Psoas muscle (tissue), 8 donors: ENCODE measurements around the gene CACNG7. TPM values are rescaled to one million over a fixed set of nuclear protein-coding genes. Genes with fewer than 3 reads are reported as not detected.
A peak's percentile ranks its signal among the peaks of the same experiment; 100 is the strongest.

Source experiments
- ATAC-seq, 4 donors: fragments of 200-7000 bp; cut with Tn5 transposase; one replicate each; pipeline ENCODE4 v1.9.1; 2020; ENCODE audit warnings: moderate library complexity in 3 of 4, mild to moderate bottlenecking in 2 of 4
- DNase-seq, 2 donors: peaks; one replicate each; pipeline ENCODE4 v3.0.0-alpha.2; 2020
- H3K27ac ChIP-seq: fragments of 200-600 bp; one replicate; pipeline ENCODE4 v1.8.0; 2022
- H3K27me3 ChIP-seq, 3 donors: fragments of 200-600 bp in 1 of 3; one replicate each; pipeline versions ENCODE4 v1.6.1 to v1.8.0; 2013 to 2022; ENCODE audit warnings: low read length in 2 of 3, mild to moderate bottlenecking in 2 of 3, moderate library complexity in 1 of 3; ENCODE audit not compliant: insufficient read depth in 3 of 3
- H3K36me3 ChIP-seq, 2 donors: fragments of 200-600 bp in 1 of 2; one replicate each; pipeline versions ENCODE4 v1.6.1 to v1.8.0; 2013 to 2022; ENCODE audit warnings: low read depth in 1 of 2, mild to moderate bottlenecking in 1 of 2, moderate library complexity in 1 of 2; ENCODE audit not compliant: insufficient read depth in 1 of 2
- H3K4me1 ChIP-seq: fragments of 200-600 bp; one replicate; pipeline ENCODE4 v1.8.0; 2022
- H3K4me3 ChIP-seq: fragments of 200-600 bp; one replicate; pipeline ENCODE4 v1.8.0; 2022; ENCODE audit warnings: mild to moderate bottlenecking
- H3K9me3 ChIP-seq: fragments of 200-600 bp; one replicate; pipeline ENCODE4 v1.8.0; 2022
- WGBS, 3 donors: extraction: QIAGEN DNeasy Blood & Tissue Kit; methylation state at CpG; one replicate each; pipeline versions ENCODE4 v1.1.6 to v1.1.7; 2013; 5-methylcytosine and 5-hydroxymethylcytosine counted together
- intact Hi-C, 2 donors: fragments of 100-400 bp; cut with DNase I; formaldehyde crosslinking; loops; one replicate each; pipeline versions ENCODE4 v1.11.0 to v1.14.2; 2022
- polyA plus RNA-seq, 3 donors: library from polyadenylated mRNA; stranded (reverse); fragments of 200-250 nt; gene quantifications; one replicate each; pipeline ENCODE4 v1.2.3, GENCODE V29; 2013
- total RNA-seq, 4 donors: library from RNA; stranded (reverse); fragmentation: NEBNext Ultra II Directional in 2 of 4; extraction: Animal tissue kit (Norgen Biotek cat#: 25700) in 2 of 4; gene quantifications; one replicate each; pipeline versions ENCODE4 v1.2.1 to v1.2.4, GENCODE V29; 2021 to 2023
- TF ChIP-seq, protein P1 (sequence below): fragments of 200-600 bp; IDR thresholded peaks from one replicate; pipeline ENCODE4 v1.8.0; 2022; ENCODE audit warnings: antibody characterized with exemption
- donor health status: healthy with polysubstance abuse.
- donor health status: DM: no; HTN: no; CAD: no; lungs with moderate emphysema.
- donor health status: Bipolar disorder and iron deficiency.
- donor health status: healthy.
- donor health status: DM: yes; HTN: yes; CAD: no.
- donor health status: DM: no; HTN: no; CAD: no.
- donor health status: DM: no; HTN: no; CAD: no.
- donor health status: DM: yes; HTN: yes; CAD: no.

The CACNG7 gene
- total and polyA plus RNA-seq, 7 donors, result 0.05 TPM; not detected in 6

GRCh38 chr19:53882391-53883050, 26.6 kb upstream of the CACNG7 start:
- H3K4me3 ChIP-seq, result no peak overlapping the region
- TF ChIP-seq, protein P1, sequence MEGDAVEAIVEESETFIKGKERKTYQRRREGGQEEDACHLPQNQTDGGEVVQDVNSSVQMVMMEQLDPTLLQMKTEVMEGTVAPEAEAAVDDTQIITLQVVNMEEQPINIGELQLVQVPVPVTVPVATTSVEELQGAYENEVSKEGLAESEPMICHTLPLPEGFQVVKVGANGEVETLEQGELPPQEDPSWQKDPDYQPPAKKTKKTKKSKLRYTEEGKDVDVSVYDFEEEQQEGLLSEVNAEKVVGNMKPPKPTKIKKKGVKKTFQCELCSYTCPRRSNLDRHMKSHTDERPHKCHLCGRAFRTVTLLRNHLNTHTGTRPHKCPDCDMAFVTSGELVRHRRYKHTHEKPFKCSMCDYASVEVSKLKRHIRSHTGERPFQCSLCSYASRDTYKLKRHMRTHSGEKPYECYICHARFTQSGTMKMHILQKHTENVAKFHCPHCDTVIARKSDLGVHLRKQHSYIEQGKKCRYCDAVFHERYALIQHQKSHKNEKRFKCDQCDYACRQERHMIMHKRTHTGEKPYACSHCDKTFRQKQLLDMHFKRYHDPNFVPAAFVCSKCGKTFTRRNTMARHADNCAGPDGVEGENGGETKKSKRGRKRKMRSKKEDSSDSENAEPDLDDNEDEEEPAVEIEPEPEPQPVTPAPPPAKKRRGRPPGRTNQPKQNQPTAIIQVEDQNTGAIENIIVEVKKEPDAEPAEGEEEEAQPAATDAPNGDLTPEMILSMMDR, result no peak
- ATAC-seq, result no peak
- intact Hi-C loops, result no loop called here
- H3K27ac ChIP-seq, result no peak overlapping the region
- no peaks in the 10 kb centered on the region for H3K36me3 ChIP-seq
- H3K9me3 ChIP-seq, result no peaks in the 10 kb centered on the region
- H3K27me3 ChIP-seq, result peaks cover 0 to 57% (median 25%) of the 10 kb centered on the region in 3 donors
- 2 to 7% (median 6%) methylated on average over 18 of the region's 18 CpGs for WGBS, 3 donors
- DNase-seq, result peak in 1 of 2 donors; percentile 26
- H3K4me1 ChIP-seq, result no peaks in the 10 kb centered on the region

- Histone ChIP-seq H3K9me3 (no peaks in the 10 kb centered on the region), H3K27me3 (peaks cover 0 to 57% (median 25%) of the 10 kb centered on the region in 3 donors), H3K4me3 (no peak overlapping the region), H3K4me1 (no peaks in the 10 kb centered on the region), H3K27ac (no peak overlapping the region), H3K36me3 (no peaks in the 10 kb centered on the region)
- TF ChIP-seq, protein P1, result no peak
- WGBS, 3 donors, result 1 to 2% (median 2%) methylated on average over 7 to 19 of the region's 19 CpGs
- ATAC-seq, result no peak
- intact Hi-C loops, result no loop called here
- peak in 1 of 2 donors; percentile 50 for DNase-seq
Observed at GRCh38 chr19:53883231-53883661, 25.8 kb upstream of the CACNG7 start.

DNA sequence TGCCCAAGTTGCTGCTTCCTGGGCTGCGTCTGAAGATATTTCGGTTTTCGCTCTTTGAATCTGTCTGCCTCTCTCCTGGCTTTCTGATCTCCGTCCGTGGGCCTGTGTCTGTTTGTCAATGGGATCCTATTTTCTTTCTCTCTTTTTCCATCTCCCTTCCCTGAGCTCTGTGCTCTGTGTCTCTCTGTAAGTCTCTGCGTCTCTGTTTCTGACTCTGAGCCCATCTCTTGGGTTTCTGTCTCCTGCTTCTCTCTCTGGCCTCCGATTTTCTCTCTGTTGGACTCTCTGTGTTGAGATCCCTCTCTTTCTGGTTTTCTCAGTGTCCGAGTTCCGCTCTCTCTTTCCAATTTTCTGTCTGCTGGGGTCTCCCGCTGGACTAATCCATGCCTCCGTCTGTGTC, 25.3 kb upstream of the CACNG7 start:
- Histone ChIP-seq H3K27ac (no peak overlapping the region), H3K36me3 (no peaks in the 10 kb centered on the region), H3K9me3 (no peaks in the 10 kb centered on the region), H3K27me3 (peaks cover 0 to 55% (median 24%) of the 10 kb centered on the region in 3 donors), H3K4me3 (no peak overlapping the region), H3K4me1 (no peaks in the 10 kb centered on the region)
- intact Hi-C loops, result no loop called here
- no peak for ATAC-seq
- 6 to 14% (median 9%) methylated on average over 9 to 11 of the region's 11 CpGs for WGBS, 3 donors
- TF ChIP-seq, protein P1, result no peak
- no peak for DNase-seq

GRCh38 chr19:53884256-53884655, 24.8 kb upstream of the CACNG7 start:
- no peaks in the 10 kb centered on the region for H3K9me3 ChIP-seq
- ATAC-seq, result no peak
- no peaks in the 10 kb centered on the region for H3K36me3 ChIP-seq
- peak in 1 of 2 donors; percentile 30 for DNase-seq
- H3K27ac ChIP-seq, result no peak overlapping the region
- intact Hi-C loops, result no loop called here
- WGBS, 3 donors, result 20 to 23% (median 21%) methylated on average over 12 of the region's 12 CpGs
- H3K4me1 ChIP-seq, result no peaks in the 10 kb centered on the region
- H3K4me3 ChIP-seq, result no peak overlapping the region
- TF ChIP-seq, protein P1, result no peak
- peaks cover 0 to 49% (median 23%) of the 10 kb centered on the region in 3 donors for H3K27me3 ChIP-seq
